Right kidney (tissue), 1 donor: ENCODE data around the gene NAPB.
A peak's percentile ranks its signal among the peaks of the same experiment; 100 is the strongest.

Source experiments
- DNase-seq: peaks from one replicate; pipeline ENCODE4 v3.0.0-alpha.2; 2016

The NAPB gene

GRCh38 chr20:23347791-23348190 lies 73.5 kb downstream of the NAPB start:
- DNase-seq, result no peak

DNA sequence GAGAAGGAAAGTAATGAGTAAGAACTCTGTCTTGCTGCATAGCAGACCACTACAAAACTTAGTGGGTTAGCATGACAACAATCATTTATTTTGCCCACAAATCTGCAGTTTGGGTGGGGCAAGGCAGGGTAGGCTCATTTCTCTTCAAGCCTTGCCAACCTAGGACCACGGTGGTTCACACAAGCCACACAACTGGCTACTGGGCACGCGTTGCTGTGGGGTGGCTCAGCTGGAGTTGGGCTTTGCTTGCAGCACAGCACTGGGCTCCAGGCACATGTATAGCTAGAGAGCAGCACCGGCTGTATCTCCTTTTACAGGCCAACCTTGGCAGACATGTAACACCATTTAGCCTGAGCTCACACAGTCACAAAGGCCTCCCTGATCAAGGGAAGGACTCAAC lies 75.3 kb downstream of the NAPB start:
- DNase-seq, result no peak

GRCh38 chr20:23344336-23344735 lies 77.0 kb downstream of the NAPB start:
- no peak for DNase-seq

DNA sequence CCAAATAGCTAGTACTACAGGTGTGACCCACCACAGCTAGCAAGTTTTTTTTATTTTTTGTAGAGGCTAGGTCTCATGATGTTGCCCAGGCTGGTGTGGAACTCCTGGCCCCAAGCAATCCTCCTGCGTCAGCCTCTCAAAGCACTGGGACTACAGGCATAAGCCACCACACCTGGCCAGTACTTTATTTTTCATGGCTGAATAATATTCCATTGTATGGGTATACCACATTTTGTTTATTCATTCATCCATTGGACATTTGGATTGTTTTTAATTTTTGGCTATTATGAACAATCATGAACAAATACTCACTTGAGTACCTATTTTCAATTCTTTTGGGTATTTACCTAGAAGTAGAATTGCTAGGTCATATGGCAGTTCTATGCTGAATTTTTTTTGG lies 77.7 kb downstream of the NAPB start:
- no peak for DNase-seq

DNA sequence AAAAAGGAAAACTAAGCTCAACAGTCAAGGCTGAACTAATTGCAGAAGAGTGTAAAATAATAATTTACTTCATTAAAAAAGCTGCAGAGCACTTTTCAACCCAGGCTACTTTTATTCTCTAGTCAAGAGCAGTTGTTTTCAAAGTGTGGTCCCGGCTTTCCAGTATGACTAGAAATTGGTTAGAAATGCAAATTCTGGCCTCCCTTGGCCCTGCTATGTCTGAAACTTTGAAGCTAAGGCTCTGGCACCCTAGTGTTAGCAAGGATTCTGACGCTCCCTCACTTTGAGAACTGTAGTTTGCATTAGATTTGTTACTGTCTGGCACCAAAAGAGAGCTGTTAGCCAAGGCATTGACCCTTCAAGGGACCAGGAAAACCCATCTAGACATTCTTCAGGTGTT lies 80.2 kb downstream of the NAPB start:
- DNase-seq, result no peak

DNA sequence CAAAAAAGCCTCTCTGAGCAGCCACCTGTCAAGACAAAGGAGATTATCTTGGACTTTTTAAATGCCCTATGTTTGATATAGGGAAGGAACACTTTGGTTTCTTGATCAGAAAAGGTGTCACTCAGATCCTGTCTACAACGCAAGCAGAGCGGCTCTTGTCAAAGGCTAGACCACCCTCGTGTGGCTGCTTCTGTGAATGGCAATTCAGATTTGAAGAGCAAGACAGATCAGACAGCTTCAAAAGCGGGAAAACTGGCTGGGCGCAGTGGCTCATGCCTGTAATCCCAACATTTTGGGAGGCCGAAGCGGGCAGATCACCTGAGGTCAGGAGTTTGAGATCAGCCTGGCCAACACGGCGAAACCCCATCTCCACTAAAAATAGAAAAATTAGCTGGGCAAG lies 80.8 kb downstream of the NAPB start:
- peak; percentile 21 for DNase-seq

GRCh38 chr20:23339986-23340385 lies 81.3 kb downstream of the NAPB start:
- DNase-seq, result no peak

- DNase-seq, result no peak
Observed at GRCh38 chr20:23337312-23337711, 84.0 kb downstream of the NAPB start.

DNA sequence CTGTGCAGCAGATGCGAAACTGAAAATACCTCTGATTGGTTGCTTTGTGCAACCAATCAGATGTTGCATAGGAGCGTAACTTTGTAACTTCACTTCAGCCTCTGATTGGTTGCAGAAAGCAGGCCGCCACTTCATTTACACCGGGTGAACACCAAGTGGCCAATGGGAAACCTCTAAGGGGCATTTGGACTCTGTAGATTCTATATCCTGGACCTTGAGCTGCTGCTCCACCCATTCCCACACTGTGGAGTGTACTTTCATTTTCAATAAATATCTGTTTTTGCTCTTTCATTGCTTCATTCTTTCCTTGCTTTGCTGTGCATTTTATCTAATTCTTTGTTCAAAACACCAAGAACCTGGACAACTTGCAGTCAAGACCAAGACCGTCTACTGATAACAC lies 84.8 kb downstream of the NAPB start:
- no peak for DNase-seq

DNA sequence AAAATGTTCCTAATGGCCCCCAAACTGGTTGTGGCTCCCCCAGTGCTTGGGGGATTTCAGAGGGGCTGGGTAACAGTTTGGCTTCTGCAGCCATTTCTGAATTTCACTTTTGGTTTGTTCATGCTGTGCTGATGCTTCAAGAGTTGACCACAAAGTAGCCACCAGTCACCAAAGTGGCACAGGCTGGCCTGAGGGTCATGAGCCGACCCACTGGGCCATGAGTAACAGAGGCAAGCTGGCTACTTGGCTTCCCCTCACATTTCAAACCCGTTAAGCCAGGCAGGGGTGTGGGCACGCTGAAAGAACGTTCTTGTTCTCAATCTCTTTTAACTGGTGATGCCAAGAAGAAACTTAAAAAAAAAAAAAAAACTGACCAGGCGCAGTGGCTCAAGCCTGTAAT lies 85.8 kb downstream of the NAPB start:
- DNase-seq, result no peak

- DNase-seq, result no peak
Observed at GRCh38 chr20:23334111-23334510, 87.2 kb downstream of the NAPB start.

GRCh38 chr20:23332467-23332866 lies 88.8 kb downstream of the NAPB start:
- no peak for DNase-seq

DNA sequence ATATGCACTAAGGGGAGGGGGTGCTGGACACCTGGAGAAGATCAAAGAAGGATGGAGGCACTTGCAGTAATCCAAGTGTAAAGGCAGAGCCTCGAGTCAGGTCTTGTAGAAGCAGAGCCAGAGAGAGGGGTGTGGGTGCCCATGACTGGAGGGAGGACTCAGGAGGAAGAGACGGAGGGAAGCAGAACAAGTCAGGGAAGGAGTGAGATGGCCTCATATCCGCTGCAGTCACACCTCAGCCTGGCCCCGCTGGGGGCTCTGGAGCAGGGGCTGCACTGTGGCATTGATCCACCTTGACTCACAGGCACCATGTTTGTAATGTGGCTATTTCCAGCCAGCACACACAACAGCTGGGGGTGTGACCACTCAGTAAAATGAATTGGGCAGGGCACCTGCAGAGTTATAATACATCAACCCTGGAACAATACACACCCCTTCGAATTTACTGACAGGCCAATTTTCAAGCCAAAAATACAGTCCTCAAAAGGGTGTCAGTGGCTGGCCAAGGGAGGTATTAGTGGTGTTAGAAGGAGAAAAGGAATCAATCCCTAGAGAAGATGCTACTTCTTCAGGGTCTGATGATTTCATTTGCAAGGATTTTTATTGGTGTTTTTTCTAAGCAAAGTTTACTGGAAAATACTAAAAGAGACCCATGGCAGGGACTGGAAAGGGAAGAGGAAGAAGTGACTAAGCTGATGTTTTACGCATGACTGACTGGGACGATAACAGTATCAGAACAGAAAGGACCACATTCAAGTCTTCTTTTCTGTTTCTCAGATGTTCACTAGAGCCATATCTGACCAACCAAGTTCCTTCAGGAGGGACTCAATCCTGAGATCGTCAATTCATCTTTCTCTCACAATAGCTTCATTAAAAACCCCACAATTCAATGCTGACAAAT lies 89.6 kb downstream of the NAPB start:
- no peak for DNase-seq

GRCh38 chr20:23327617-23328333 lies 93.5 kb downstream of the NAPB start:
- no peak for DNase-seq

- no peak for DNase-seq
Observed at GRCh38 chr20:23326774-23327173, 94.5 kb downstream of the NAPB start.

GRCh38 chr20:23325107-23325506 lies 96.2 kb downstream of the NAPB start:
- no peak for DNase-seq
